ENCODE data around the gene MRPS34.

MRPS34 gene

GRCh38 chr16:1794221-1794871 is 21.4 kb upstream of the MRPS34 start:
- no peak for DNase-seq

GRCh38 chr16:1793578-1794220 is 20.8 kb upstream of the MRPS34 start, which contains the start of gene IGFALS:
Gene IGFALS, minus strand, starts transcription at chr16:1793705. Its CDS starts 53 bp downstream, at chr16:1793652.
- no peak for DNase-seq

- no peak for DNase-seq
These were observed 20.1 kb upstream of the MRPS34 start for GRCh38 chr16:1792836-1793577.

- DNase-seq: no peak
These were observed 19.2 kb upstream of the MRPS34 start for GRCh38 chr16:1791943-1792812.

- no peak for DNase-seq
These were observed 18.5 kb upstream of the MRPS34 start for GRCh38 chr16:1791256-1791942.

GRCh38 chr16:1790611-1791255 is 17.8 kb upstream of the MRPS34 start:
- DNase-seq: no peak

- DNase-seq: no peak
These were observed 17.3 kb upstream of the MRPS34 start for GRCh38 chr16:1790261-1790610.

- no peak for DNase-seq
These were observed 16.7 kb upstream of the MRPS34 start for GRCh38 chr16:1789643-1790045.

- no peak for DNase-seq
These were observed 15.8 kb upstream of the MRPS34 start for GRCh38 chr16:1788708-1789100.

- DNase-seq: no peak
These were observed 15.3 kb upstream of the MRPS34 start for GRCh38 chr16:1788095-1788707.

- no peak for DNase-seq
These were observed 14.6 kb upstream of the MRPS34 start for GRCh38 chr16:1787322-1788094.

GRCh38 chr16:1787056-1787321 is 14.1 kb upstream of the MRPS34 start:
- no peak for DNase-seq

GRCh38 chr16:1786242-1787055 is 13.5 kb upstream of the MRPS34 start:
- no peak for DNase-seq

- DNase-seq: no peak
These were observed 12.9 kb upstream of the MRPS34 start for GRCh38 chr16:1785846-1786170.

GRCh38 chr16:1784977-1785845 is 12.3 kb upstream of the MRPS34 start:
- no peak for DNase-seq

- peak; percentile 90 to 93 for DNase-seq
These were observed 9.7 kb upstream of the MRPS34 start, which contains the start of the genes NUBP2 and SPSB3 for GRCh38 chr16:1782408-1783264. Gene NUBP2, plus strand, starts transcription at chr16:1782960. Its CDS starts 61 bp downstream, at chr16:1783021. Gene SPSB3, minus strand, starts transcription at chr16:1782571. Its CDS starts 1,088 bp downstream, at chr16:1781483.

GRCh38 chr16:1781758-1782407 is 8.9 kb upstream of the MRPS34 start:
- DNase-seq: no peak
